OCI-LY7 (cell line): ENCODE measurements around the gene SIPA1L3. TPM values are rescaled to one million over a fixed set of nuclear protein-coding genes. Genes with fewer than 3 reads are reported as not detected.

ENCODE experiments used
- BruUV-seq: library from RNA; stranded (reverse); fragments of 400-500 nt; replicated peaks from 2 replicates; lab custom pipeline; 2021; lab: Mats Ljungman, UMichigan
- CTCF ChIA-PET: fragments of 300-600 bp; sonication (Branson Sonifier 250); formaldehyde crosslinking; loops from one replicate; lab custom pipeline; 2022; ENCODE audit warnings: antibody characterized with exemption; ENCODE audit not compliant: unreplicated experiment; lab: Charles Lee
- POLR2A ChIA-PET: fragments of 300-600 bp; sonication (Branson Sonifier 250); formaldehyde crosslinking; loops from one replicate; lab custom pipeline; 2022; ENCODE audit warnings: antibody characterized with exemption; lab: Charles Lee
- DNase-seq: peaks from one replicate; pipeline ENCODE4 v3.0.0-alpha.2; 2015; ENCODE audit warnings: low spot score
- H2AFZ ChIP-seq: fragments of 200-600 bp; sonication (generic), shearing (Covaris generic); 2 replicates; pipeline ENCODE4 v1.6.1; 2014; ENCODE audit warnings: mild to moderate bottlenecking, antibody characterized with exemption, low read length, moderate library complexity
- H3K27ac ChIP-seq: fragments of 200-600 bp; sonication (generic); 2 replicates; pipeline ENCODE4 v1.5.1; 2014; ENCODE audit warnings: mixed run types, low read depth, mild to moderate bottlenecking, moderate library complexity, low read length, inconsistent platforms; ENCODE audit not compliant: poor library complexity, severe bottlenecking
- H3K36me3 ChIP-seq: fragments of 200-600 bp; sonication (generic); 2 replicates; pipeline ENCODE4 v1.6.1; 2014; ENCODE audit warnings: mild to moderate bottlenecking, antibody characterized with exemption, low read length, moderate library complexity, mixed read lengths; ENCODE audit not compliant: insufficient read depth
- H3K4me1 ChIP-seq: fragments of 200-600 bp; sonication (generic); 2 replicates; pipeline ENCODE4 v1.5.1; 2014; ENCODE audit warnings: mild to moderate bottlenecking, low read length; ENCODE audit not compliant: insufficient read depth, poor library complexity, severe bottlenecking
- H3K4me2 ChIP-seq: fragments of 200-600 bp; sonication (generic); 2 replicates; pipeline ENCODE4 v1.6.1; 2014; ENCODE audit warnings: mild to moderate bottlenecking, low read length
- H3K4me3 ChIP-seq: fragments of 200-600 bp; sonication (generic); 2 replicates; pipeline ENCODE4 v1.5.1; 2014; ENCODE audit warnings: mild to moderate bottlenecking, low read depth, low read length; ENCODE audit not compliant: poor library complexity, severe bottlenecking
- H3K79me2 ChIP-seq: fragments of 200-600 bp; sonication (generic); 2 replicates; pipeline ENCODE4 v1.6.1; 2016; ENCODE audit warnings: low read depth, mild to moderate bottlenecking, low read length, moderate library complexity, mixed read lengths; ENCODE audit not compliant: insufficient read depth
- H3K9me2 ChIP-seq: fragments of 200-600 bp; sonication (generic); 2 replicates; pipeline ENCODE4 v1.6.1; 2016; ENCODE audit warnings: mild to moderate bottlenecking, low read length, mixed read lengths; ENCODE audit not compliant: insufficient read depth
- H3K9me3 ChIP-seq: fragments of 200-600 bp; sonication (generic); 2 replicates; pipeline ENCODE4 v1.6.1; 2014; ENCODE audit warnings: mild to moderate bottlenecking, mixed run types, low read length, mixed read lengths
- H4K20me1 ChIP-seq: fragments of 200-600 bp; sonication (generic); 2 replicates; pipeline ENCODE4 v1.6.1; 2014; ENCODE audit warnings: mild to moderate bottlenecking, antibody characterized with exemption, low read length, moderate library complexity, mixed read lengths; ENCODE audit not compliant: insufficient read depth
- EZH2phosphoT487 ChIP-seq: fragments of 200-600 bp; sonication (generic); IDR thresholded peaks from 2 replicates; pipeline ENCODE4 v1.6.1; 2018; ENCODE audit warnings: low read depth, borderline replicate concordance, mild to moderate bottlenecking, mixed run types, antibody characterized with exemption, low read length, moderate library complexity, mixed read lengths
- intact Hi-C: fragments of 100-400 bp; cut with micrococcal nuclease; formaldehyde crosslinking; loops from one replicate; pipeline ENCODE4 v1.10.0; 2022; ENCODE audit not compliant: unreplicated experiment
- total RNA-seq, 2 experiments: library from RNA; depleted of rRNA in 1 of 2; stranded (reverse); fragments of >200 nt in 1 of 2; shearing (Covaris generic) in 1 of 2; gene quantifications; 2 replicates each; pipeline ENCODE4 v1.2.3, GENCODE V29; 2014 to 2022
- TF ChIP-seq, protein P1 (sequence below): fragments of 200-600 bp; sonication (generic); conservative IDR thresholded peaks from 2 replicates; pipeline ENCODE4 v1.5.1; 2014; ENCODE audit warnings: mild to moderate bottlenecking, antibody characterized with exemption, low read length, moderate library complexity, mixed read lengths

Gene SIPA1L3
- total RNA-seq, 2 experiments from 2014 or later: 21.2 to 84.4 TPM

DNA sequence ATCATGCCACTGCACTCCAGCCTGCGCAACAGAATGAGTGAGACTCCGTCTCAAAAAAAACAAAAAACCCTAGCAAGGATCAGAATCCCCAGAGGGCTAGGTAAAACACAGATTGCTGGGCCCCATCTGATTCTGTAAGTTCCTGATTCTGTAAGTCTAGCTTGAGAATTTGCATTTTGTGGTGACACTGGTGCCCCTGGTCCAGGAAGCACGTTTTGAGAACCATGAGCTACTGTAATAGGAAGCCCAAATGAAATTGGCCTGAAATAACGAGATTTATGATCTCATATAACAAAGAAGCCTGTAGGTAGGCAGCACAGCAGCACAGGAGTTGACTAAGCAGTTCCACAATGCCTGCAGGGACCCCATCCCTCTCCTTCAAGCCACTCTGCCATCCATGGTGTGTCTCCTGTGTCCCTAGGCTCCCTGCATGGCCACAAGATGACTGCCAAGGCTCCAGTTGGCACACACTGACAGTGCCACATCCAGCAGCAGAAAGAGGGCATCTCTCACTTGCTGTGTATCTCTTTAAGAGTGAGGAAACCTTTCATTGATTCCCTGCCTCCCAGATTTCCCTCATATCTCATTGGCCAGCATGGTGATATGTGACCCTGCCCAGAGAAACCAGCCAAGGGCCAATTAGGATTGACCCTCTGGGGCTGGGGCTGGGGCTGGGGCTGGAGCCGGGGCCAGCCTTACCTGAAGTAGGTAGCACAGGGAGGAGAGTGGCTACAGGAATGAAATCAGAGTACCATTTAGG lies 21.7 kb downstream of the SIPA1L3 start:
- H3K4me3 ChIP-seq: peak overlapping the region; percentile 58
- H3K27ac ChIP-seq: peak overlapping the region; percentile 99
- peak overlapping the region; percentile 90 for H3K4me2 ChIP-seq
- peak; percentile 96 for DNase-seq
- intact Hi-C loops: loop anchor here (1.0 to 5.0 kb wide), 5 partner anchors 14 to 120 kb away; no protein-coding TSS in a partner anchor
- no peak for TF ChIP-seq EZH2phosphoT487
- TF ChIP-seq, protein P1, sequence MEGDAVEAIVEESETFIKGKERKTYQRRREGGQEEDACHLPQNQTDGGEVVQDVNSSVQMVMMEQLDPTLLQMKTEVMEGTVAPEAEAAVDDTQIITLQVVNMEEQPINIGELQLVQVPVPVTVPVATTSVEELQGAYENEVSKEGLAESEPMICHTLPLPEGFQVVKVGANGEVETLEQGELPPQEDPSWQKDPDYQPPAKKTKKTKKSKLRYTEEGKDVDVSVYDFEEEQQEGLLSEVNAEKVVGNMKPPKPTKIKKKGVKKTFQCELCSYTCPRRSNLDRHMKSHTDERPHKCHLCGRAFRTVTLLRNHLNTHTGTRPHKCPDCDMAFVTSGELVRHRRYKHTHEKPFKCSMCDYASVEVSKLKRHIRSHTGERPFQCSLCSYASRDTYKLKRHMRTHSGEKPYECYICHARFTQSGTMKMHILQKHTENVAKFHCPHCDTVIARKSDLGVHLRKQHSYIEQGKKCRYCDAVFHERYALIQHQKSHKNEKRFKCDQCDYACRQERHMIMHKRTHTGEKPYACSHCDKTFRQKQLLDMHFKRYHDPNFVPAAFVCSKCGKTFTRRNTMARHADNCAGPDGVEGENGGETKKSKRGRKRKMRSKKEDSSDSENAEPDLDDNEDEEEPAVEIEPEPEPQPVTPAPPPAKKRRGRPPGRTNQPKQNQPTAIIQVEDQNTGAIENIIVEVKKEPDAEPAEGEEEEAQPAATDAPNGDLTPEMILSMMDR: no peak
- H2AFZ ChIP-seq: no peak overlapping the region
- H3K9me2 ChIP-seq: no peaks in the 10 kb centered on the region
- H3K79me2 ChIP-seq: peaks cover 86% of the 10 kb centered on the region
- POLR2A ChIA-PET: interaction anchor here (0.7 to 3.1 kb wide), 12 partner anchors 10 to 118 kb away, joined by 3 to 14 read pairs (median 5); no protein-coding TSS in a partner anchor
- H3K4me1 ChIP-seq: peaks cover 100% of the 10 kb centered on the region
- CTCF ChIA-PET: interaction anchor here (0.6 to 1.6 kb wide), 3 partner anchors 12 to 59 kb away, joined by 3 to 6 read pairs (median 5); no protein-coding TSS in a partner anchor
- no peaks in the 10 kb centered on the region for H4K20me1 ChIP-seq
- no TSS peak for BruUV-seq
- peaks cover 10% of the 10 kb centered on the region; the same call in 1 of the 2 replicates for H3K36me3 ChIP-seq
- H3K9me3 ChIP-seq: no peaks in the 10 kb centered on the region

DNA sequence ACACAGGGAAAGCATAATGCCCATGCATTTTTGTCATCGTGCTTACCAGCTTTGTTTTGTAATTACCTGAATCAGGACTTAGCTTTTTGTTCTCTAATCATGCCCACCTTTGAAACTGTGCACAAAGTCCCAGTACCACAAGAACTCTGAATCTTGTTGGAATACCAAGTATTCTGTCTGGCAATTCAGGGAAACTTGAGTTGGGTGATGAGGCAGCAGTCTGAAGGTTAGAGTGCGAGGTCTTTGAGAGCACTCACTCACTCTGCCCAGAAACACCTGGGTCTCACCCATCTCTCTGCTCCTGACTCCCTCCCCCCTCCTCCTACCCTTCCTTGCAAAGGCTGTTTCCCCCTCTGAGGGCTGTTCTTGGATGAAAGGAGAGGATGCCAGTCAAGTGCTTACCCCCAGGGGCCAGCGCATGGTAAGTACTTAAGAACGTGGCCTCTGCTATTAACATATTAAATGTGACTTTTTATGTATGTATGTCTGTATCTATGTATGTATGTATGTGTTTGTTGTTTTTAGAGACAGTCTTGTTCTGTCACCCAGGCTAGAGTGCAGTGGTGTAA lies 22.4 kb downstream of the SIPA1L3 start:
- Histone ChIP-seq H3K27ac (peak overlapping the region; percentile 99), H3K36me3 (peaks cover 17% of the 10 kb centered on the region), H3K79me2 (peaks cover 81% of the 10 kb centered on the region), H4K20me1 (no peaks in the 10 kb centered on the region), H3K4me1 (peaks cover 95% of the 10 kb centered on the region), H3K9me3 (peaks cover under 1% of the 10 kb centered on the region; the same call in 1 of the 2 replicates), H3K9me2 (no peaks in the 10 kb centered on the region), H2AFZ (no peak overlapping the region), H3K4me3 (peak overlapping the region; percentile 58), H3K4me2 (peak overlapping the region; percentile 90)
- ChIA-PET POLR2A (interaction anchor here (0.9 to 3.1 kb wide), 3 partner anchors 11 to 24 kb away, joined by 5 to 12 read pairs (median 5); no protein-coding TSS in a partner anchor), CTCF (no interaction called here)
- BruUV-seq: TSS peak; percentile 20
- intact Hi-C loops: loop anchor here (5.0 kb wide), 2 partner anchors 33 to 103 kb away; no protein-coding TSS in a partner anchor
- no peak for TF ChIP-seq EZH2phosphoT487
- TF ChIP-seq, protein P1: no peak
- DNase-seq: peak; percentile 47
